Pancreas (tissue), 10 donors: ENCODE data around the gene GNG13. TPM values are rescaled to one million over a fixed set of nuclear protein-coding genes. Genes with fewer than 3 reads are reported as not detected.

Source experiments
- ATAC-seq, 4 donors: fragments of 200-7000 bp; cut with Tn5 transposase; one replicate each; pipeline versions ENCODE4 v1.8.0 to v1.9.1; 2020; ENCODE audit warnings: mild to moderate bottlenecking in 4 of 4, moderate library complexity in 4 of 4
- DNase-seq, 6 donors: peaks; one replicate each; pipeline ENCODE4 v3.0.0-alpha.2; 2020
- FAIRE-seq: peaks from 2 replicates; lab custom pipeline; 2012; peaks lifted over from hg19 to GRCh38; lab: Jason Lieb, UNC
- H3K27ac ChIP-seq, 4 donors: fragments of 200-600 bp; sonication (generic); 1 replicate in 3 of 4; 2 replicates in 1 of 4; pipeline versions ENCODE4 v1.5.0 to v1.8.0; 2020
- H3K27me3 ChIP-seq, 4 donors: fragments of 200-600 bp; one replicate each; pipeline ENCODE4 v1.8.0; 2021
- H3K36me3 ChIP-seq, 3 donors: fragments of 200-600 bp; sonication (generic) in 1 of 3; one replicate each; pipeline versions ENCODE4 v1.5.0 to v1.8.0; 2020 to 2021
- H3K4me1 ChIP-seq, 3 donors: fragments of 200-600 bp; one replicate each; pipeline ENCODE4 v1.8.0; 2021
- H3K4me3 ChIP-seq, 4 donors: fragments of 200-600 bp; sonication (generic) in 2 of 4; one replicate each; pipeline versions ENCODE4 v1.5.0 to v1.8.0; 2020 to 2021
- H3K9me3 ChIP-seq, 4 donors: fragments of 200-600 bp; one replicate each; pipeline ENCODE4 v1.8.0; 2021
- CTCF ChIP-seq, 4 donors: fragments of 200-600 bp; sonication (generic) in 3 of 4; IDR thresholded peaks; one replicate each; pipeline versions ENCODE4 v1.5.0 to v1.8.0; 2021; ENCODE audit warnings: antibody characterized with exemption in 4 of 4
- WGBS, 2 donors: extraction: QIAGEN DNeasy Blood & Tissue Kit; methylation state at CpG; one replicate each; pipeline ENCODE4 v1.1.7; 2013; 5-methylcytosine and 5-hydroxymethylcytosine counted together
- intact Hi-C, 3 donors: fragments of 100-400 bp; cut with DNase I; formaldehyde crosslinking; loops; one replicate each; pipeline versions ENCODE4 v1.11.1 to v1.14.2; 2022
- polyA plus RNA-seq, 2 donors: library from polyadenylated mRNA; stranded (reverse); fragments of 200-250 nt; gene quantifications; one replicate each; pipeline ENCODE4 v1.2.3, GENCODE V29; 2013
- total RNA-seq, 6 donors: library from RNA; stranded (reverse); fragmentation: NEBNext Ultra II Directional in 4 of 6; extraction: Animal tissue kit (Norgen Biotek cat#: 25700) in 4 of 6; gene quantifications; one replicate each; pipeline versions ENCODE4 v1.2.1 to v1.2.4, GENCODE V29; 2021 to 2023
- donor health status: healthy with polysubstance abuse.
- donor health status: DM: no; HTN: no; CAD: no; lungs with moderate emphysema.
- donor health status: DM: no; HTN: no; CAD: no.
- donor health status: control.
- donor health status: control.
- donor health status: Bipolar disorder and iron deficiency.
- donor health status: DM: yes; HTN: yes; CAD: no.
- donor health status: DM: no; HTN: no; CAD: no.
- donor health status: DM: no; HTN: no; CAD: no.
- donor health status: DM: yes; HTN: yes; CAD: no.

GNG13 gene
- total and polyA plus RNA-seq, 8 donors: not detected

- Histone ChIP-seq H3K27me3 (no peaks in the 10 kb centered on the region), H3K4me3 (no peak overlapping the region), H3K4me1 (peaks cover 0 to under 1% (median 0%) of the 10 kb centered on the region in 3 donors), H3K36me3 (no peaks in the 10 kb centered on the region), H3K9me3 (no peaks in the 10 kb centered on the region), H3K27ac (no peak overlapping the region)
- no peak for TF ChIP-seq CTCF (IDR thresholded peaks at IDR 0.05)
- 91 to 94% methylated on average over 36 to 40 of the region's 40 CpGs for WGBS, 2 donors
- DNase-seq (no peak), FAIRE-seq (no peak), ATAC-seq (no peak)
- intact Hi-C loops: no loop called here
Measured at GRCh38 chr16:794091-794822, 6.3 kb downstream of the GNG13 start.

GRCh38 chr16:793414-793813 lies 7.1 kb downstream of the GNG13 start:
- intact Hi-C loops: no loop called here
- Histone ChIP-seq H3K27ac (no peak overlapping the region), H3K36me3 (no peaks in the 10 kb centered on the region), H3K4me3 (no peak overlapping the region), H3K9me3 (no peaks in the 10 kb centered on the region), H3K27me3 (no peaks in the 10 kb centered on the region), H3K4me1 (peaks cover 0 to 5% (median 0%) of the 10 kb centered on the region in 3 donors)
- DNase-seq (no peak), ATAC-seq (no peak), FAIRE-seq (no peak)
- WGBS, 2 donors: 76 to 92% methylated on average over 8 of the region's 8 CpGs
- no peak for TF ChIP-seq CTCF (IDR thresholded peaks at IDR 0.05)

GRCh38 chr16:792221-792995 lies 8.1 kb downstream of the GNG13 start:
- no peak for TF ChIP-seq CTCF (IDR thresholded peaks at IDR 0.05)
- no peak for FAIRE-seq
- peaks cover 0 to 8% (median 1%) of the 10 kb centered on the region in 3 donors for H3K4me1 ChIP-seq
- no peaks in the 10 kb centered on the region for H3K27me3 ChIP-seq
- no peak overlapping the region for H3K27ac ChIP-seq
- no peak for DNase-seq
- H3K9me3 ChIP-seq: no peaks in the 10 kb centered on the region
- 88 to 94% methylated on average over 44 to 46 of the region's 46 CpGs for WGBS, 2 donors
- ATAC-seq: no peak
- H3K4me3 ChIP-seq: no peak overlapping the region
- H3K36me3 ChIP-seq: no peaks in the 10 kb centered on the region
- intact Hi-C loops: no loop called here

- Histone ChIP-seq H3K9me3 (no peaks in the 10 kb centered on the region), H3K4me1 (peaks cover 0 to 13% (median 6%) of the 10 kb centered on the region in 3 donors), H3K36me3 (no peaks in the 10 kb centered on the region), H3K27ac (no peak overlapping the region), H3K4me3 (no peak overlapping the region), H3K27me3 (no peaks in the 10 kb centered on the region)
- intact Hi-C loops: no loop called here
- no peak for FAIRE-seq
- no peak for TF ChIP-seq CTCF (IDR thresholded peaks at IDR 0.05)
- WGBS, 2 donors: 94 to 96% methylated on average over 23 of the region's 23 CpGs
- ATAC-seq: no peak
- DNase-seq: no peak
Measured at GRCh38 chr16:791131-791530, 9.4 kb downstream of the GNG13 start.
